ENCODE results near the gene SYNDIG1. TPM values are rescaled to one million over a fixed set of nuclear protein-coding genes. Genes with fewer than 3 reads are reported as not detected.

SYNDIG1 gene
- total RNA-seq, 2 donors from 2014 or later, result 0.78 TPM; not detected in 1

GRCh38 chr20:24531631-24532419 lies 62.4 kb downstream of the SYNDIG1 start:
- no peaks in the 10 kb centered on the region for H3K4me1 ChIP-seq
- no peak for TF ChIP-seq POLR2A (IDR thresholded peaks at IDR 0.05)
- TF ChIP-seq, protein P1, sequence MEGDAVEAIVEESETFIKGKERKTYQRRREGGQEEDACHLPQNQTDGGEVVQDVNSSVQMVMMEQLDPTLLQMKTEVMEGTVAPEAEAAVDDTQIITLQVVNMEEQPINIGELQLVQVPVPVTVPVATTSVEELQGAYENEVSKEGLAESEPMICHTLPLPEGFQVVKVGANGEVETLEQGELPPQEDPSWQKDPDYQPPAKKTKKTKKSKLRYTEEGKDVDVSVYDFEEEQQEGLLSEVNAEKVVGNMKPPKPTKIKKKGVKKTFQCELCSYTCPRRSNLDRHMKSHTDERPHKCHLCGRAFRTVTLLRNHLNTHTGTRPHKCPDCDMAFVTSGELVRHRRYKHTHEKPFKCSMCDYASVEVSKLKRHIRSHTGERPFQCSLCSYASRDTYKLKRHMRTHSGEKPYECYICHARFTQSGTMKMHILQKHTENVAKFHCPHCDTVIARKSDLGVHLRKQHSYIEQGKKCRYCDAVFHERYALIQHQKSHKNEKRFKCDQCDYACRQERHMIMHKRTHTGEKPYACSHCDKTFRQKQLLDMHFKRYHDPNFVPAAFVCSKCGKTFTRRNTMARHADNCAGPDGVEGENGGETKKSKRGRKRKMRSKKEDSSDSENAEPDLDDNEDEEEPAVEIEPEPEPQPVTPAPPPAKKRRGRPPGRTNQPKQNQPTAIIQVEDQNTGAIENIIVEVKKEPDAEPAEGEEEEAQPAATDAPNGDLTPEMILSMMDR (IDR thresholded peaks at IDR 0.05), result no peak
- intact Hi-C loops (cut with DNase I), result no loop called here
- no peaks in the 10 kb centered on the region for H3K27me3 ChIP-seq
- no peak overlapping the region for H3K4me3 ChIP-seq
- WGBS, 2 donors, result 69 to 71% methylated on average over 6 of the region's 6 CpGs
- no peak overlapping the region for H3K27ac ChIP-seq
- H3K9me3 ChIP-seq, result no peaks in the 10 kb centered on the region
- H3K36me3 ChIP-seq (replicated peaks in 1 of 2; ENCODE audit: insufficient read depth in 1 of 2, low read depth in 2 of 2), result no peaks in the 10 kb centered on the region
- DNase-seq, result no peak
- ATAC-seq, result no peak

DNA sequence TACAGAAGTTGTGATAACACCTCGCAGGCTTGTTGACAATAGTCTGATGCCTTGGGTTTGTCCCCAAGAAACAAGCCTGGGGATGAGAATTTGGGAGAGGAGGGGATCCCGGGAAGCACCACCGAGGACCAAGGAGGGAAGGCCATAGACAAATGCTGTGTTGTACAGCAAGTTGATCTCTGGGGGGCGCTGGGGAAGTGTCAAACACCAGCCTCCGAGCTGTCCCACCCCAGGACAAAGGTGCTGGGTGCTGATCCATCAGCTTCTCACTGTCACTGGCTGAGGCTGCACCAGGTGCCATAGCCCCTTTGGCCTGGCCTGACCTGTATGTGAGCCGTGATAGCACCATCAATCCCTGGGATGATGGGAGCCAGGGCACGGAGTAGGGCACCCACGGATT lies 64.0 kb downstream of the SYNDIG1 start:
- 72 to 73% methylated on average over 4 to 8 of the region's 8 CpGs for WGBS, 2 donors

GRCh38 chr20:24534282-24534681 lies 64.9 kb downstream of the SYNDIG1 start:
- no peaks in the 10 kb centered on the region for H3K27me3 ChIP-seq
- H3K4me3 ChIP-seq, result no peak overlapping the region
- no peaks in the 10 kb centered on the region for H3K36me3 ChIP-seq (replicated peaks in 1 of 2; ENCODE audit: insufficient read depth in 1 of 2, low read depth in 2 of 2)
- no peaks in the 10 kb centered on the region for H3K9me3 ChIP-seq
- intact Hi-C loops (cut with DNase I), result no loop called here
- WGBS, 2 donors, result 70 to 83% methylated on average over 8 to 9 of the region's 9 CpGs
- DNase-seq, result no peak
- TF ChIP-seq, protein P1 (IDR thresholded peaks at IDR 0.05), result no peak
- no peak for TF ChIP-seq POLR2A (IDR thresholded peaks at IDR 0.05)
- H3K27ac ChIP-seq, result no peak overlapping the region
- no peak for ATAC-seq
- no peaks in the 10 kb centered on the region for H3K4me1 ChIP-seq

More for the DNA sequence above, 64.0 kb downstream of the SYNDIG1 start:
- H3K4me1 ChIP-seq, result no peaks in the 10 kb centered on the region
- H3K27me3 ChIP-seq, result no peaks in the 10 kb centered on the region
- intact Hi-C loops (cut with DNase I), result no loop called here
- H3K4me3 ChIP-seq, result no peak overlapping the region
- ATAC-seq (no peak), DNase-seq (no peak)
- H3K9me3 ChIP-seq, result no peaks in the 10 kb centered on the region
- H3K36me3 ChIP-seq (replicated peaks in 1 of 2; ENCODE audit: insufficient read depth in 1 of 2, low read depth in 2 of 2), result no peaks in the 10 kb centered on the region
- TF ChIP-seq POLR2A (IDR thresholded peaks at IDR 0.05), result no peak
- TF ChIP-seq, protein P1 (IDR thresholded peaks at IDR 0.05), result no peak
- no peak overlapping the region for H3K27ac ChIP-seq

- peaks cover 0 to 10% (median 0%) of the 10 kb centered on the region in 3 donors for H3K9me3 ChIP-seq
- H3K4me1 ChIP-seq, result no peaks in the 10 kb centered on the region
- intact Hi-C loops (cut with DNase I), result no loop called here
- H3K4me3 ChIP-seq, result no peak overlapping the region
- TF ChIP-seq, protein P1 (IDR thresholded peaks at IDR 0.05), result no peak
- no peaks in the 10 kb centered on the region for H3K27me3 ChIP-seq
- H3K27ac ChIP-seq, result no peak overlapping the region
- 69 to 81% methylated on average over 13 to 14 of the region's 14 CpGs for WGBS, 2 donors
- no peaks in the 10 kb centered on the region for H3K36me3 ChIP-seq (replicated peaks in 1 of 2; ENCODE audit: insufficient read depth in 1 of 2, low read depth in 2 of 2)
- DNase-seq (no peak), ATAC-seq (no peak)
These were observed 66.7 kb downstream of the SYNDIG1 start for GRCh38 chr20:24535941-24536730.

Measured in body of pancreas (tissue), 4 donors.